Muscle layer of duodenum (tissue), 2 donors: ENCODE measurements around the gene TMPRSS4.

ENCODE experiments used
- H3K27ac ChIP-seq: one replicate; pipeline ENCODE4 v1.7.0; 2013; ENCODE audit warnings: mild to moderate bottlenecking, low read length
- H3K27me3 ChIP-seq: one replicate; pipeline ENCODE4 v1.7.0; 2013; ENCODE audit warnings: low read depth, mild to moderate bottlenecking, control low read depth, low read length
- H3K36me3 ChIP-seq, 2 donors: one replicate each; pipeline ENCODE4 v1.7.0; 2013; ENCODE audit warnings: low read length in 2 of 2, control low read depth in 1 of 2, mild to moderate bottlenecking in 1 of 2; ENCODE audit not compliant: insufficient read depth in 2 of 2, control insufficient read depth in 1 of 2
- H3K4me1 ChIP-seq, 2 donors: one replicate each; pipeline ENCODE4 v1.7.0; 2013; ENCODE audit warnings: low read length in 2 of 2, mild to moderate bottlenecking in 2 of 2, control low read depth in 1 of 2, moderate library complexity in 1 of 2; ENCODE audit not compliant: insufficient read depth in 2 of 2, control insufficient read depth in 1 of 2
- H3K4me3 ChIP-seq, 2 donors: one replicate each; pipeline ENCODE4 v1.7.0; 2013; ENCODE audit warnings: low read length in 2 of 2, low read depth in 1 of 2, mild to moderate bottlenecking in 1 of 2
- H3K9me3 ChIP-seq, 2 donors: one replicate each; pipeline ENCODE4 v1.7.0; 2013; ENCODE audit warnings: low read length in 2 of 2, control low read depth in 1 of 2, mild to moderate bottlenecking in 1 of 2; ENCODE audit not compliant: control insufficient read depth in 1 of 2
- donor health status: healthy.

TMPRSS4 gene

GRCh38 chr11:118128721-118129470, 52.0 kb downstream of the TMPRSS4 start:
- Histone ChIP-seq H3K4me3 (no peak overlapping the region), H3K27ac (no peak overlapping the region), H3K9me3 (no peaks in the 10 kb centered on the region), H3K27me3 (peaks cover 5% of the 10 kb centered on the region), H3K36me3 (no peaks in the 10 kb centered on the region), H3K4me1 (peaks cover 0 to 7% of the 10 kb centered on the region in 2 donors)

- peaks cover 0 to 7% of the 10 kb centered on the region in 2 donors for H3K4me1 ChIP-seq
- no peak overlapping the region for H3K27ac ChIP-seq
- H3K36me3 ChIP-seq = no peaks in the 10 kb centered on the region
- no peaks in the 10 kb centered on the region for H3K9me3 ChIP-seq
- no peak overlapping the region for H3K4me3 ChIP-seq
- H3K27me3 ChIP-seq = peaks cover 5% of the 10 kb centered on the region
Measured at GRCh38 chr11:118129471-118130172, 52.7 kb downstream of the TMPRSS4 start.

- no peaks in the 10 kb centered on the region for H3K36me3 ChIP-seq
- H3K27me3 ChIP-seq = peaks cover 5% of the 10 kb centered on the region
- H3K4me1 ChIP-seq = peaks cover 0 to 7% of the 10 kb centered on the region in 2 donors
- no peak overlapping the region for H3K4me3 ChIP-seq
- no peaks in the 10 kb centered on the region for H3K9me3 ChIP-seq
- H3K27ac ChIP-seq = no peak overlapping the region
Measured at GRCh38 chr11:118132385-118133151, 55.7 kb downstream of the TMPRSS4 start.

- Histone ChIP-seq H3K9me3 (no peaks in the 10 kb centered on the region), H3K27me3 (peaks cover 5% of the 10 kb centered on the region), H3K36me3 (no peaks in the 10 kb centered on the region), H3K27ac (no peak overlapping the region), H3K4me1 (peaks cover 0 to 7% of the 10 kb centered on the region in 2 donors), H3K4me3 (no peak overlapping the region)
Measured at GRCh38 chr11:118133816-118134215, 56.9 kb downstream of the TMPRSS4 start.

- H3K9me3 ChIP-seq = no peaks in the 10 kb centered on the region
- H3K4me3 ChIP-seq = no peak overlapping the region
- H3K36me3 ChIP-seq = no peaks in the 10 kb centered on the region
- no peaks in the 10 kb centered on the region for H3K4me1 ChIP-seq
- H3K27me3 ChIP-seq = peaks cover 5% of the 10 kb centered on the region
- H3K27ac ChIP-seq = no peak overlapping the region
Measured at GRCh38 chr11:118135051-118135795, 58.3 kb downstream of the TMPRSS4 start.

GRCh38 chr11:118135796-118136165, 58.9 kb downstream of the TMPRSS4 start:
- Histone ChIP-seq H3K27me3 (peaks cover under 1% of the 10 kb centered on the region), H3K9me3 (no peaks in the 10 kb centered on the region), H3K27ac (no peak overlapping the region), H3K4me1 (no peaks in the 10 kb centered on the region), H3K4me3 (no peak overlapping the region), H3K36me3 (no peaks in the 10 kb centered on the region)

- Histone ChIP-seq H3K36me3 (no peaks in the 10 kb centered on the region), H3K27ac (no peak overlapping the region), H3K4me1 (no peaks in the 10 kb centered on the region), H3K27me3 (no peaks in the 10 kb centered on the region), H3K9me3 (no peaks in the 10 kb centered on the region), H3K4me3 (no peak overlapping the region)
Measured at GRCh38 chr11:118136341-118136740, 59.5 kb downstream of the TMPRSS4 start.

- H3K36me3 ChIP-seq = no peaks in the 10 kb centered on the region
- H3K4me3 ChIP-seq = no peak overlapping the region
- no peak overlapping the region for H3K27ac ChIP-seq
- no peaks in the 10 kb centered on the region for H3K27me3 ChIP-seq
- no peaks in the 10 kb centered on the region for H3K9me3 ChIP-seq
- H3K4me1 ChIP-seq = no peaks in the 10 kb centered on the region
Measured at GRCh38 chr11:118136801-118137200, 59.9 kb downstream of the TMPRSS4 start.

GRCh38 chr11:118138839-118139420, 62.1 kb downstream of the TMPRSS4 start:
- Histone ChIP-seq H3K4me1 (no peaks in the 10 kb centered on the region), H3K27me3 (no peaks in the 10 kb centered on the region), H3K9me3 (no peaks in the 10 kb centered on the region), H3K27ac (no peak overlapping the region), H3K36me3 (no peaks in the 10 kb centered on the region), H3K4me3 (no peak overlapping the region)

GRCh38 chr11:118139578-118139977, 62.7 kb downstream of the TMPRSS4 start:
- Histone ChIP-seq H3K9me3 (no peaks in the 10 kb centered on the region), H3K27ac (no peak overlapping the region), H3K36me3 (no peaks in the 10 kb centered on the region), H3K4me3 (no peak overlapping the region), H3K4me1 (no peaks in the 10 kb centered on the region), H3K27me3 (no peaks in the 10 kb centered on the region)
